Measurements from ENCODE around the gene NR3C1.

NR3C1 gene

GRCh38 chr5:143261748-143262392 is 141.6 kb downstream of the NR3C1 start:
- TF ChIP-seq CTCF (conservative IDR thresholded peaks at IDR 0.05; ENCODE audit: low read length): no peak
- DNase-seq (ENCODE audit: low read depth): peak; percentile 62

DNA sequence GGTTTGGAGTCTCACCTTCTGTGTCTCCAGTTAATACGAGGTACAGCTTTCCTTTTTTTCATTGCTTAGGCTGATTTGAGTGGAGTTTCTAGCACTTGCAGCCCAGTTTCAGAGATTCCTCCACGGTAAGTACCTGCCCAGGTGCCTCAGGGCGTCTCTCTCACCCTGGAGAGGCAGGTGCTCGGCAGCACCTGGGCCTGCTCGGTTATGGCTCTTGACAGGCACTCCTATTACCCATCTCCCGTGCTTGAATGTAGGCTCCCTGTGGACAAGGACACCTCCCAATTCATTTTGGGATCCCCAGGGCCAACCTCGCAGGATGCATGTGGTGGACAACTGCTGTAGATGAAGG is 144.3 kb downstream of the NR3C1 start:
- no peak for DNase-seq (ENCODE audit: low read depth)
- H3K4me3 ChIP-seq (ENCODE audit: low read length): no peak overlapping the region
- TF ChIP-seq CTCF (conservative IDR thresholded peaks at IDR 0.05; ENCODE audit: low read length): no peak

More at GRCh38 chr5:143261748-143262392, 141.6 kb downstream of the NR3C1 start:
- H3K4me3 ChIP-seq (ENCODE audit: low read length): no peak overlapping the region

- TF ChIP-seq CTCF (conservative IDR thresholded peaks at IDR 0.05; ENCODE audit: low read length): no peak
- no peak overlapping the region for H3K4me3 ChIP-seq (ENCODE audit: low read length)
- no peak for DNase-seq (ENCODE audit: low read depth)
Measured at GRCh38 chr5:143258559-143259253, 144.8 kb downstream of the NR3C1 start.

DNA sequence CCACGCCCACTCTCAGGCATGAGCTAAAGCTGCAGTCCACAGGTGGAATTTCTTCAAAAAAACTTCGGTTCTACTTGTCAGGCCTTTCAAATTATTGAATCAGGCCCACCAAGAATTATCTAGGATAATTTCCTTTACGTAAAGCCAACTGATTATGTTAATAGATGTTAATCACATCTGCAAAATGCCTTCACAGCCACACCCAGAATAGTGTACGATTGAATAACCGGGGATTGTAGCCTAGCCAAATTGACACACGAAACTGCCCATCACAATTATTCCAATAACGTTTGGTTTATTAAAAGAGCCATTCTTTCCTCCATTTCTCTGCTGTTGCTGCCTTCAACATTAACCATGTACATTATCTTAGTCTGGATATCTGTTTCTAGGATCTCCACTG is 148.7 kb downstream of the NR3C1 start:
- TF ChIP-seq CTCF (conservative IDR thresholded peaks at IDR 0.05; ENCODE audit: low read length): no peak
- no peak overlapping the region for H3K4me3 ChIP-seq (ENCODE audit: low read length)
- DNase-seq (ENCODE audit: low read depth): no peak

- no peak overlapping the region for H3K4me3 ChIP-seq (ENCODE audit: low read length)
- no peak for TF ChIP-seq CTCF (conservative IDR thresholded peaks at IDR 0.05; ENCODE audit: low read length)
Measured at GRCh38 chr5:143251946-143252345, 151.5 kb downstream of the NR3C1 start.

DNA sequence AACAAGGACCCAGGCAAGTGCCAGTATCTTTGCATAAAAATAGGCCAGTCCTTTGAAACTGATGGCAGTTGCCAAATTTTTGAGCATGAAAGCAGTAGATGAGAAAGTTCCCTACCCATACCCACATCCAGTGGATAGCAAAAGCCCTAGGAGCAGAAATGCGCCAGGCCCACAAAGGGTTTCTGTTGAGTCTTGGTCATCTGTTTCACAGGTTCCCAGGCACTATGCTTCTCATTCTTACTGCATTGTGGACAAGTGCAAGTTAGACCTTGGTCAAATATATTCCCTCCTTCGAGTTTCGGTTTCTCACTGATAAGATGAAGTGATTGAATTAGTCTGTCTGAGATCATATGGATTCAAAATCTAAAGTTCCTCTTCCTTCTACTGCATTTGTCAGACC is 152.3 kb downstream of the NR3C1 start:
- DNase-seq (ENCODE audit: low read depth): no peak
- TF ChIP-seq CTCF (conservative IDR thresholded peaks at IDR 0.05; ENCODE audit: low read length): no peak
- no peak overlapping the region for H3K4me3 ChIP-seq (ENCODE audit: low read length)

More at GRCh38 chr5:143251946-143252345, 151.5 kb downstream of the NR3C1 start:
- no peak for DNase-seq (ENCODE audit: low read depth)

- H3K4me3 ChIP-seq (ENCODE audit: low read length): no peak overlapping the region
- TF ChIP-seq CTCF (conservative IDR thresholded peaks at IDR 0.05; ENCODE audit: low read length): no peak
- no peak for DNase-seq (ENCODE audit: low read depth)
Measured at GRCh38 chr5:143249851-143250250, 153.6 kb downstream of the NR3C1 start.
